Measurements from ENCODE around the gene CKMT1A. TPM values are rescaled to one million over a fixed set of nuclear protein-coding genes. Genes with fewer than 3 reads are reported as not detected.
"Not testable (repeated sequence)": the region's sequence is repeated elsewhere in the genome, so short reads cannot be mapped to it uniquely, and the experiment has no call there.

The CKMT1A gene
- total and polyA plus RNA-seq, 10 of the 15 experiments (the other 5 are each of a cell fraction or from before 2014, with no cell fraction given), result 0.05 TPM; not detected in 9

- TF ChIP-seq BCL3 (IDR thresholded peaks at IDR 0.05; ENCODE audit: borderline replicate concordance, insufficient read depth, low read depth, low read length, poor library complexity, severe bottlenecking) (no peak), POU2F2 (IDR thresholded peaks at IDR 0.05; ENCODE audit: borderline replicate concordance, low read depth, low read length) (no peak)
- ChIA-PET SMC1A (ENCODE audit: uncharacterized antibody, unreplicated experiment) (interaction anchor here (0.8 to 0.9 kb wide), 2 partner anchors 21 to 30 kb away, joined by 3 read pairs; no protein-coding TSS in a partner anchor), CTCF (interaction anchor here (0.8 to 1.4 kb wide), 2 partner anchors 9 to 12 kb away, joined by 3 to 5 read pairs; no protein-coding TSS in a partner anchor), RAD21 (ENCODE audit: unreplicated experiment) (interaction anchor here (0.6 kb wide), 1 partner anchor 270 kb away, joined by 6 read pairs; no protein-coding TSS in a partner anchor), POLR2A (interaction anchor here (0.6 kb wide), 1 partner anchor 170 kb away, joined by 3 read pairs; no protein-coding TSS in a partner anchor)
- intact Hi-C loops (cut with micrococcal nuclease; ENCODE audit: unreplicated experiment), result no loop called here
- no peak overlapping the region for H3K4me3 ChIP-seq
- FAIRE-seq (no peak), DNase-seq (ENCODE audit: low read depth, low spot score) (no peak), ATAC-seq (no peak)
- H3K27ac ChIP-seq (ENCODE audit: control insufficient read depth, insufficient read depth), result no peak overlapping the region
- H3K27me3 ChIP-seq (replicated peaks in 1 of 2; ENCODE audit: control insufficient read depth in 2 of 2, insufficient read depth in 2 of 2, low read length in 1 of 2), result no peaks in the 10 kb centered on the region
- no peaks in the 10 kb centered on the region for H3K36me3 ChIP-seq (ENCODE audit: control insufficient read depth in 2 of 2, insufficient read depth in 2 of 2, low read length in 1 of 2)
- 45% methylated on average over 4 of the region's 4 CpGs for WGBS (ENCODE audit: insufficient coverage, insufficient replicate concordance, low lambda C conversion rate, missing lambda C conversion rate)
- no peaks in the 10 kb centered on the region for H3K9me3 ChIP-seq (replicated peaks; ENCODE audit: control insufficient read depth, insufficient read depth, low read length)
- H3K4me2 ChIP-seq (ENCODE audit: control insufficient read depth, insufficient read depth), result no peak overlapping the region
- no peaks in the 10 kb centered on the region for H3K79me2 ChIP-seq (ENCODE audit: control insufficient read depth, insufficient read depth, low read length)
- BruUV-seq (replicated peaks), result no TSS peak
- in situ Hi-C loops (cut with MboI), result no loop called here
- no peaks in the 10 kb centered on the region for H4K20me1 ChIP-seq (ENCODE audit: control insufficient read depth, insufficient read depth)
- H2AFZ ChIP-seq (ENCODE audit: control insufficient read depth, low read depth, low read length), result no peak overlapping the region
- H3K4me1 ChIP-seq (ENCODE audit: control insufficient read depth, insufficient read depth, low read length), result no peaks in the 10 kb centered on the region
- no peak overlapping the region for H3K9ac ChIP-seq (ENCODE audit: control insufficient read depth, insufficient read depth, low read length)
These were observed 29.5 kb downstream of the CKMT1A start for GRCh38 chr15:43723151-43723550.

DNA sequence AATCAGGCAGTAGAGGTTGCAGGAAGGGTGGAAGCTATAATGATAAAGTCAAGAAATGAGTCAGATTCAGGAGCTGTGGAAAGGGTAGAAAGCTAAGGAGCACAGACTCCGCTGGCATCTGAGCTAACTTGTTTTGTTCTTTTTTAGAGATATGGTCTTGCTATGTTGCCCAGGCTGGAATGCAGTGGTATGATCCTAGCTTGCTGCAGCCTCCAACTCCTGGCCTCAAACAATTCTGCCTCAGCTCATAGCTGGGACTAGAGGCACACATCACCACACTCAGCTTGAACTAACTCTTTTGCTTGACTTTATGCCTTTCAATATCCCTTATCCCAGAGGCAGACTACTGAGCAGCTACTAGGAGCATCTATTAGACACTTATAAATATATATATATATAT lies 32.6 kb downstream of the CKMT1A start:
- FAIRE-seq; ATAC-seq; DNase-seq (ENCODE audit: low read depth, low spot score); RAD21 ChIA-PET (ENCODE audit: unreplicated experiment); POLR2A ChIA-PET; BruUV-seq (replicated peaks); H3K79me2 ChIP-seq (ENCODE audit: control insufficient read depth, insufficient read depth, low read length); H3K9ac ChIP-seq (ENCODE audit: control insufficient read depth, insufficient read depth, low read length); H3K4me2 ChIP-seq (ENCODE audit: control insufficient read depth, insufficient read depth); H4K20me1 ChIP-seq (ENCODE audit: control insufficient read depth, insufficient read depth); H3K4me1 ChIP-seq (ENCODE audit: control insufficient read depth, insufficient read depth, low read length); in situ Hi-C loops (cut with MboI); intact Hi-C loops (cut with micrococcal nuclease; ENCODE audit: unreplicated experiment); H2AFZ ChIP-seq (ENCODE audit: control insufficient read depth, low read depth, low read length); H3K9me3 ChIP-seq (replicated peaks; ENCODE audit: control insufficient read depth, insufficient read depth, low read length); H3K36me3 ChIP-seq (ENCODE audit: control insufficient read depth in 2 of 2, insufficient read depth in 2 of 2, low read length in 1 of 2); H3K4me3 ChIP-seq; H3K27ac ChIP-seq (ENCODE audit: control insufficient read depth, insufficient read depth); CTCF ChIA-PET; H3K27me3 ChIP-seq (replicated peaks in 1 of 2; ENCODE audit: control insufficient read depth in 2 of 2, insufficient read depth in 2 of 2, low read length in 1 of 2); SMC1A ChIA-PET (ENCODE audit: uncharacterized antibody, unreplicated experiment): not testable (repeated sequence)
- WGBS (ENCODE audit: insufficient coverage, insufficient replicate concordance, low lambda C conversion rate, missing lambda C conversion rate), result 87% methylated on average over 1 of the region's 1 CpG

DNA sequence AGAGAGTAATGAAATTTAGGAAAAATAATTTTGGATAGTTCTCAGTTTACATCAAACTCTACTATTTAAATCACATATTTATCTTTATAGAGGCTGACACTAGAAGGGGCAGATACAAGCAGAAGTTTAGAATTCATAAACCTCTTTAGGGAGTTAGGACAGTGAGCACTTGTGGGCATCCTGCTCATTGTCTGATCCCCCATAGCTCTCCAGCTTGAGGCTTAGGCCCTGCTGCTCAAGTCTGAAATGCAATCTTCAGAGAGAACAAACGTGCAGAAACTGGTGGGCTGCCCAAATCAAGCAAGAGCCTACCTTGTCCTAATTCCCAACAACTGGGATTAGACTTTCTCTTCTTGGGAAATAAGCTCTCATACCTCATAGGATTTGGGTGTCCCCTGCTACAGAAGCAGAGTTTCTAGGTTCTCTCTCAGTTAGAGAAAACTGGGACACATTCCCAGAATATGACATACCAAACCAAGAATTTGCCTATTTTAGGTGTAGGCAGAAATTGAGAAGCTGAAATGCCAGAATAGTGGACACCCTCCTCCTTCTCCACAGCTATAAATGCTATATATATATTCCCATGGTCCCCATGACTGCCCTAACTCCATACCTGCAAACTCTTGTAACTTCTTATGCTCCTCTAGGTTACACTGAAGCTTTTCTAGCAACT lies 34.5 kb downstream of the CKMT1A start:
- H3K4me3 ChIP-seq; H3K79me2 ChIP-seq (ENCODE audit: control insufficient read depth, insufficient read depth, low read length); ATAC-seq; H4K20me1 ChIP-seq (ENCODE audit: control insufficient read depth, insufficient read depth); H3K36me3 ChIP-seq (ENCODE audit: control insufficient read depth in 2 of 2, insufficient read depth in 2 of 2, low read length in 1 of 2); H3K27ac ChIP-seq (ENCODE audit: control insufficient read depth, insufficient read depth); H3K4me1 ChIP-seq (ENCODE audit: control insufficient read depth, insufficient read depth, low read length); POLR2A ChIA-PET; H3K27me3 ChIP-seq (replicated peaks in 1 of 2; ENCODE audit: control insufficient read depth in 2 of 2, insufficient read depth in 2 of 2, low read length in 1 of 2); BruUV-seq (replicated peaks); DNase-seq (ENCODE audit: low read depth, low spot score); H3K9me3 ChIP-seq (replicated peaks; ENCODE audit: control insufficient read depth, insufficient read depth, low read length); in situ Hi-C loops (cut with MboI); CTCF ChIA-PET; H2AFZ ChIP-seq (ENCODE audit: control insufficient read depth, low read depth, low read length); SMC1A ChIA-PET (ENCODE audit: uncharacterized antibody, unreplicated experiment); H3K4me2 ChIP-seq (ENCODE audit: control insufficient read depth, insufficient read depth); FAIRE-seq; H3K9ac ChIP-seq (ENCODE audit: control insufficient read depth, insufficient read depth, low read length); intact Hi-C loops (cut with micrococcal nuclease; ENCODE audit: unreplicated experiment): not testable (repeated sequence)
- RAD21 ChIA-PET (ENCODE audit: unreplicated experiment), result interaction anchor here (0.7 kb wide), 1 partner anchor 132 kb away, joined by 3 read pairs; no protein-coding TSS in a partner anchor
- WGBS (ENCODE audit: insufficient coverage, insufficient replicate concordance, low lambda C conversion rate, missing lambda C conversion rate), result 0% methylated on average over 1 of the region's 1 CpG
